RWPE2 (cell line): ENCODE measurements around the gene CNIH4.

ENCODE experiments used
- ATAC-seq: fragments of 200-7000 bp; cut with Tn5 transposase; 3 replicates; pipeline ENCODE4 v1.9.1; 2021; ENCODE audit warnings: low read depth
- DNase-seq: peaks from one replicate; pipeline ENCODE4 v3.0.0-alpha.2; 2020; ENCODE audit warnings: low spot score
- H3K27ac ChIP-seq: fragments of 450-650 bp; 2 replicates; pipeline ENCODE4 v1.5.1; 2017; ENCODE audit warnings: mild to moderate bottlenecking; ENCODE audit not compliant: poor library complexity, severe bottlenecking
- H3K27me3 ChIP-seq: fragments of 250-450 bp; sonication (Bioruptor Pico); 2 replicates; pipeline ENCODE4 v1.5.1; 2021; ENCODE audit warnings: mild to moderate bottlenecking, moderate library complexity; ENCODE audit not compliant: insufficient read depth, poor library complexity, severe bottlenecking
- H3K36me3 ChIP-seq: fragments of 250-450 bp; sonication (Bioruptor Pico); 2 replicates; pipeline ENCODE4 v1.5.1; 2020; ENCODE audit warnings: low read depth, mild to moderate bottlenecking, moderate library complexity
- H3K4me1 ChIP-seq: fragments of 250-450 bp; sonication (Bioruptor Pico); 2 replicates; pipeline ENCODE4 v1.5.1; 2021; ENCODE audit warnings: mild to moderate bottlenecking, moderate library complexity; ENCODE audit not compliant: insufficient read depth, poor library complexity, severe bottlenecking
- H3K4me3 ChIP-seq: fragments of 250-450 bp; sonication (Bioruptor Pico); 2 replicates; pipeline ENCODE4 v1.5.1; 2021; ENCODE audit warnings: mild to moderate bottlenecking, moderate library complexity; ENCODE audit not compliant: severe bottlenecking
- H3K9me3 ChIP-seq: fragments of 250-450 bp; sonication (Bioruptor Pico); 2 replicates; pipeline ENCODE4 v1.5.1; 2021; ENCODE audit warnings: mild to moderate bottlenecking, moderate library complexity; ENCODE audit not compliant: severe bottlenecking
- TF ChIP-seq, protein P1 (sequence below): fragments of 450-650 bp; IDR thresholded peaks from one replicate; pipeline ENCODE4 v1.5.1; 2017; ENCODE audit warnings: mild to moderate bottlenecking, moderate library complexity; ENCODE audit not compliant: poor library complexity, severe bottlenecking

Gene CNIH4

DNA sequence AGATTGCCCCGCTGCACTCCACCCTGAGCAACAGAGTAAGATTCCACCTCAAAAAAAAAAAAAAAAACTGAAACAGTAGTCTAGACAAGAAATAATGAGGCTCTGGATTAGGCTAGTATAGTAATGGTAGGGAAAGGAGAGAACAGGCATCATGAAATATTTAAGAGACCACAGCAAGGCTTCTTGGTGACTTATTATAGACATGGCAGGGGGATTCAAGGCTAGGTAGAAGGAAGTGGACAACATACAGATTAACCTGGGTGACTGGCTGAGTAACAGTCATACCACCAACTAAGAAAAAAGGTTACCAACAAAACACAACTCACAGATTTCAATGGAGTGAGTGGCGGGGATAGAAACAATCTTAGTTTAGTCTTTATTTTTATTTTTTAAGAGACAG, 35.0 kb upstream of the CNIH4 start:
- DNase-seq = no peak
- ATAC-seq = no peak
- Histone ChIP-seq H3K27me3 (no peaks in the 10 kb centered on the region), H3K9me3 (no peaks in the 10 kb centered on the region), H3K4me1 (no peaks in the 10 kb centered on the region), H3K36me3 (no peaks in the 10 kb centered on the region; the same call in 1 of the 2 replicates), H3K4me3 (no peak overlapping the region), H3K27ac (no peak overlapping the region)
- TF ChIP-seq, protein P1, sequence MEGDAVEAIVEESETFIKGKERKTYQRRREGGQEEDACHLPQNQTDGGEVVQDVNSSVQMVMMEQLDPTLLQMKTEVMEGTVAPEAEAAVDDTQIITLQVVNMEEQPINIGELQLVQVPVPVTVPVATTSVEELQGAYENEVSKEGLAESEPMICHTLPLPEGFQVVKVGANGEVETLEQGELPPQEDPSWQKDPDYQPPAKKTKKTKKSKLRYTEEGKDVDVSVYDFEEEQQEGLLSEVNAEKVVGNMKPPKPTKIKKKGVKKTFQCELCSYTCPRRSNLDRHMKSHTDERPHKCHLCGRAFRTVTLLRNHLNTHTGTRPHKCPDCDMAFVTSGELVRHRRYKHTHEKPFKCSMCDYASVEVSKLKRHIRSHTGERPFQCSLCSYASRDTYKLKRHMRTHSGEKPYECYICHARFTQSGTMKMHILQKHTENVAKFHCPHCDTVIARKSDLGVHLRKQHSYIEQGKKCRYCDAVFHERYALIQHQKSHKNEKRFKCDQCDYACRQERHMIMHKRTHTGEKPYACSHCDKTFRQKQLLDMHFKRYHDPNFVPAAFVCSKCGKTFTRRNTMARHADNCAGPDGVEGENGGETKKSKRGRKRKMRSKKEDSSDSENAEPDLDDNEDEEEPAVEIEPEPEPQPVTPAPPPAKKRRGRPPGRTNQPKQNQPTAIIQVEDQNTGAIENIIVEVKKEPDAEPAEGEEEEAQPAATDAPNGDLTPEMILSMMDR = no peak

DNA sequence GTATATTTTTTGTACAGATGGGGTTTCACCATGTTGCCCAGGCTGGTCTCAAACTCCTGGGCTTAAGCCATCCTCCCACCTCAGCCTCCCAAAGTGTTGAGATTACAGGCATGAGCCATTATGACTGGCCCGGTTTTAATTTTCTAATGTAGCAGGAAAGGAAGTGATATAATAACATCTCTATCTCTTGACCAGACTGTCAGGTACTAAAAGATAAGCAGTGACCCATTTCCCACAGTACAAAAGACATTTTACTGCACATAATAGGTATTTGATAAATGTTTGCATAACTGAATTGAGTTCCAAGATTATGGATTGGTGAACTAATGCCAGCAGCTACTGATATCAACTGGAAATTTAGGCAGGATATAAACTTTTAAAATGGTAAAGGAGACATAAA, 30.7 kb upstream of the CNIH4 start:
- no peak overlapping the region for H3K4me3 ChIP-seq
- no peak overlapping the region for H3K27ac ChIP-seq
- DNase-seq (no peak), ATAC-seq (no peak)
- H3K9me3 ChIP-seq = no peaks in the 10 kb centered on the region
- H3K4me1 ChIP-seq = no peaks in the 10 kb centered on the region
- H3K27me3 ChIP-seq = no peaks in the 10 kb centered on the region
- TF ChIP-seq, protein P1 = no peak
- H3K36me3 ChIP-seq = no peaks in the 10 kb centered on the region

DNA sequence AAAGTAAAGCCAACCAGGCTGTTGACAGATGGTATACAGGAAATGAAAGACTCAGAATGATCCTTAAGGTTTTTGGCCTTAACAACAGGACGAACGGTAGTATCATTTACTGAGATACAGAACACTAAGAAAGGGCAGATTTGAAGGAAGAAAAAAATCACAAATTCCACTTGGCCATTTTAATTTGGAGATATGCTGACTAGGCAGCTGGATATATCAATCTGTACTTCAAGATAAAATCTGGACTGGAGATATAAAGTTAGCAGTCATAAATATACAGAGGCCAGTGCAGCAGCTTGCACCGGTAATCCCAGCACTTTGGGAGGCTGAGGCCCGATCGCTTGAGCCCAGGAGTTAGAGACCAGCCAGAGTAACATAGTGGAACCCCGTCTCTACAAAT, 28.0 kb upstream of the CNIH4 start:
- ATAC-seq = no peak
- H3K27ac ChIP-seq = no peak overlapping the region
- TF ChIP-seq, protein P1 = no peak
- H3K4me3 ChIP-seq = no peak overlapping the region
- no peaks in the 10 kb centered on the region for H3K27me3 ChIP-seq
- no peaks in the 10 kb centered on the region for H3K9me3 ChIP-seq
- H3K4me1 ChIP-seq = no peaks in the 10 kb centered on the region
- H3K36me3 ChIP-seq = no peaks in the 10 kb centered on the region
- no peak for DNase-seq

DNA sequence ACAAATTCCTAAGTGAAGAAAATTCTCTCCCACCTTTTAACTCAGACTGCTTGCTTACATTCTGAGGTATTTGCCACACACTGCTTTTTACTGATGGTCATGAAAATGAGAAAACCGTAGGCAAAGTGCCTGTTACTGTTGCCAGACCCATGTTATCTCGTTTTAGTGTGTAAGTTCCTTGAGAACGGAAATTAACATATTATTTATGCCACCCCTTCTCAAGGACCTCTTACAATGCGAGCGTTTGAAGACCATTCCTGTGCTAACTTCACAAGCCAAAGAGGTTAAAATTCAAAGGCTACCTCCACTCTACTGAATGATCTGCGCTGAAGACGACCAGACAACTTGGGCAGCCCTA, 27.2 kb upstream of the CNIH4 start:
- TF ChIP-seq, protein P1 = no peak
- Histone ChIP-seq H3K4me3 (peak overlapping the region; percentile 92), H3K9me3 (no peaks in the 10 kb centered on the region), H3K27me3 (no peaks in the 10 kb centered on the region), H3K4me1 (no peaks in the 10 kb centered on the region), H3K27ac (peak overlapping the region; percentile 64), H3K36me3 (no peaks in the 10 kb centered on the region)
- no peak for DNase-seq
- no peak for ATAC-seq

DNA sequence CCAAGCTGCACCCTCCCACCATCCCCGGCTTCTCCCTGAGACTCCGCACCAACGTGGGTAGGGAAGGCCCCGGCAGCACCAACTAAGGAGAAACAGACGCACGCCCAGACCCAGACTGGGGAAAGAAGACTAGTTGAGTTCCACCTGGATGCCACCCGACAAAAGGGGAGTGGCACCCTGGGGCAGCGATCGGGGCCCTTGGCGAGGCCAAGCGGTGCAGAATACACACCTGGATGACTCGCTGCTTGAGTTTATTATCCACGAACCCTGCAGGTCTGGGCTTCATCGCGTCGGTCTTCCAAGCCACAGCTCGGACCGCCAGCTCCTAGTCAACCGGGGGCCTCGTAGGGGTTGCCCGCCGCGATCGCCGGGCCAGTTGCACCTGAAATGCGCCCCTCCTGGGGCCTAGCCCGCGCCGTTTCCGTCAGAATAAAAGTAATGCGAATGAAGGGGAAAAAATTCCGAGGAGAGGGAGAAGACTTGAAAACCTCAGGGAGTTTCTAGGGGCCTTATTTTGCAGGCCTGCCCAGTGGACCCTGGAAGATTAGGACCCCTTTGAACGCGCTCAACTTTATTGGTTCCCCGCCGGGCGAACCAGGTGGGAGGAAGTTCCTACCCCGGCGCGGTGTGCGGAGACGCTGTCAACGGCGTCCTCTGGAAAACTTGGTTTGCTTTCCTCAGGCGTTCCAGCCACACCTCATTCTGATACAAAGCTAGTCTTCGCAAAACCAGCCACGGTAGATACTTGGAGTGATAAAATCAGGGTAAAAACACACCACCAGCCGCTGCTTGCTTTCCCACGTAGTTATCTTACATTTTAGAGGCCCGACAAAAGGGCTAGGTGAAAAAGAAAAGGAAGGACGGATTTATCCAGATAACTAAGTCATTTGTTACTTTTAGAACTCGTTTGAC, 26.6 kb upstream of the CNIH4 start, which contains the start of gene NVL:
TSS of gene NVL (minus strand) at position 331 of the 912 bp plus-strand sequence. CDS start at position 286, 45 bp downstream.
- no peaks in the 10 kb centered on the region for H3K4me1 ChIP-seq
- peak within 1 kb of the TSS; percentile 64 for H3K27ac ChIP-seq
- ATAC-seq (peak; percentile 97), DNase-seq (peak; percentile 77)
- no peaks in the 10 kb centered on the region for H3K36me3 ChIP-seq
- H3K9me3 ChIP-seq = no peaks in the 10 kb centered on the region
- TF ChIP-seq, protein P1 = no peak
- no peaks in the 10 kb centered on the region for H3K27me3 ChIP-seq
- peak within 1 kb of the TSS; percentile 92 for H3K4me3 ChIP-seq
